H1 (cell line): Measurements from ENCODE around the gene ACSL3. TPM values are rescaled to one million over a fixed set of nuclear protein-coding genes. Genes with fewer than 3 reads are reported as not detected.

Source experiments
- CTCF ChIA-PET: fragments of 300-600 bp; sonication (Branson Sonifier 250); formaldehyde crosslinking; loops from one replicate; lab custom pipeline; 2021; ENCODE audit not compliant: partially characterized antibody; lab: Charles Lee
- POLR2A ChIA-PET: fragments of 300-600 bp; sonication (Branson Sonifier 250); formaldehyde crosslinking; loops from one replicate; lab custom pipeline; 2021; ENCODE audit warnings: inconsistent platforms; ENCODE audit not compliant: partially characterized antibody; lab: Charles Lee
- DNase-seq, 2 experiments: peaks; one replicate each; pipeline versions ENCODE4 v3.0.0 to v3.0.0-alpha.2; 2010 to 2022; ENCODE audit warnings: low spot score in 2 of 2, low read depth in 1 of 2, mixed read lengths in 1 of 2
- FAIRE-seq: peaks from 2 replicates; lab custom pipeline; 2011; peaks lifted over from hg19 to GRCh38; lab: Jason Lieb, UNC
- H2AFZ ChIP-seq: 2 replicates; pipeline ENCODE4 v1.8.1; 2012; ENCODE audit warnings: low read length, inconsistent platforms
- H2AK5ac ChIP-seq: 2 replicates; pipeline ENCODE4 v1.6.1; 2013; ENCODE audit warnings: low read depth, low read length
- H2BK120ac ChIP-seq: replicated peaks from 2 replicates; pipeline ENCODE3; 2013; ENCODE audit warnings: low read depth, low read length, inconsistent platforms
- H2BK12ac ChIP-seq: 2 replicates; pipeline ENCODE4 v1.6.1; 2013; ENCODE audit warnings: low read depth, low read length
- H2BK15ac ChIP-seq: 2 replicates; pipeline ENCODE4 v1.6.1; 2013; ENCODE audit warnings: low read length
- H2BK20ac ChIP-seq: 2 replicates; pipeline ENCODE4 v1.6.1; 2013; ENCODE audit warnings: low read length
- H2BK5ac ChIP-seq: 2 replicates; pipeline ENCODE4 v1.6.1; 2013; ENCODE audit warnings: low read depth, low read length
- H3K14ac ChIP-seq: 2 replicates; pipeline ENCODE4 v1.6.1; 2013; ENCODE audit warnings: inconsistent platforms; ENCODE audit not compliant: insufficient read length
- H3K18ac ChIP-seq: 2 replicates; pipeline ENCODE4 v1.6.1; 2013; ENCODE audit warnings: low read length; ENCODE audit errors: extremely low read depth
- H3K23ac ChIP-seq: 2 replicates; pipeline ENCODE4 v1.6.1; 2013; ENCODE audit warnings: inconsistent platforms; ENCODE audit not compliant: insufficient read length
- H3K23me2 ChIP-seq: 2 replicates; pipeline ENCODE4 v1.6.1; 2013; ENCODE audit warnings: low read depth, low read length
- H3K27ac ChIP-seq: 2 replicates; pipeline ENCODE4 v1.6.1; 2011; ENCODE audit warnings: low read depth, low read length, inconsistent platforms
- H3K27me3 ChIP-seq, 4 experiments: replicated peaks in 1 of 4; 1 replicate in 1 of 4; 2 replicates in 3 of 4; pipeline versions ENCODE4 v1.6.1 to v1.8.1; 2011 to 2013; ENCODE audit warnings: low read length in 3 of 4, mild to moderate bottlenecking in 3 of 4, inconsistent platforms in 2 of 4, mixed read lengths in 2 of 4, moderate library complexity in 1 of 4; ENCODE audit not compliant: control insufficient read depth in 3 of 4, insufficient read depth in 3 of 4; ENCODE audit errors: extremely low read depth in 1 of 4
- H3K36me3 ChIP-seq, 4 experiments: 2 replicates each; pipeline versions ENCODE4 v1.6.1 to v1.8.1; 2011 to 2013; ENCODE audit warnings: mild to moderate bottlenecking in 4 of 4, low read length in 3 of 4, moderate library complexity in 2 of 4, control low read depth in 1 of 4, inconsistent platforms in 1 of 4; ENCODE audit not compliant: insufficient read depth in 4 of 4, control insufficient read depth in 2 of 4
- H3K4ac ChIP-seq: replicated peaks from 2 replicates; pipeline ENCODE3; 2013; ENCODE audit warnings: low read length, low read depth, mixed read lengths, inconsistent platforms; ENCODE audit not compliant: insufficient read length
- H3K4me1 ChIP-seq, 4 experiments: replicated peaks in 1 of 4; 1 replicate in 1 of 4; 2 replicates in 3 of 4; pipeline versions ENCODE4 v1.6.1 to v1.8.1; 2011 to 2013; ENCODE audit warnings: low read length in 3 of 4, inconsistent platforms in 2 of 4, mixed read lengths in 1 of 4; ENCODE audit not compliant: insufficient read depth in 4 of 4, control insufficient read depth in 3 of 4
- H3K4me2 ChIP-seq, 2 experiments: 2 replicates each; pipeline versions ENCODE4 v1.6.1 to v1.8.1; 2011 to 2013; ENCODE audit warnings: low read depth in 2 of 2, low read length in 2 of 2, control low read depth in 1 of 2, inconsistent platforms in 1 of 2, mild to moderate bottlenecking in 1 of 2; ENCODE audit not compliant: insufficient read depth in 1 of 2
- H3K4me3 ChIP-seq, 4 experiments: fragments of 200-600, 300-600 bp in 1 of 4; sonication (generic), shearing (Covaris generic), sonication (Bioruptor Twin) in 1 of 4; 2 replicates each; pipeline versions ENCODE4 v1.5.1 to v1.8.1; 2011 to 2016; ENCODE audit warnings: low read length in 4 of 4, low read depth in 3 of 4, control low read depth in 2 of 4, inconsistent platforms in 2 of 4, mild to moderate bottlenecking in 2 of 4, mixed read lengths in 1 of 4, moderate library complexity in 1 of 4; ENCODE audit not compliant: insufficient read depth in 2 of 4; ENCODE audit errors: extremely low read depth in 1 of 4
- H3K56ac ChIP-seq: replicated peaks from 2 replicates; pipeline ENCODE3; 2013; ENCODE audit warnings: low read depth, mild to moderate bottlenecking, mixed read lengths, low read length, inconsistent platforms; ENCODE audit not compliant: insufficient read length
- H3K79me1 ChIP-seq: 2 replicates; pipeline ENCODE4 v1.6.1; 2013; ENCODE audit warnings: low read depth, low read length, control low read depth
- H3K79me2 ChIP-seq, 2 experiments: 2 replicates each; pipeline versions ENCODE4 v1.6.1 to v1.8.1; 2012 to 2013; ENCODE audit warnings: low read length in 2 of 2, mild to moderate bottlenecking in 2 of 2, inconsistent platforms in 1 of 2; ENCODE audit not compliant: insufficient read depth in 2 of 2, control insufficient read depth in 1 of 2
- H3K9ac ChIP-seq, 4 experiments: replicated peaks in 1 of 4; 1 replicate in 1 of 4; 2 replicates in 3 of 4; pipeline versions ENCODE4 v1.6.1 to v1.8.1; 2011 to 2013; ENCODE audit warnings: low read depth in 3 of 4, low read length in 3 of 4, control low read depth in 2 of 4, mild to moderate bottlenecking in 2 of 4, moderate library complexity in 2 of 4, inconsistent platforms in 1 of 4; ENCODE audit errors: extremely low read depth in 1 of 4
- H3K9me3 ChIP-seq, 2 experiments: 2 replicates each; pipeline versions ENCODE4 v1.6.1 to v1.8.1; 2012 to 2013; ENCODE audit warnings: mild to moderate bottlenecking in 2 of 2, moderate library complexity in 2 of 2, control low read depth in 1 of 2, inconsistent platforms in 1 of 2, low read depth in 1 of 2, low read length in 1 of 2, mixed read lengths in 1 of 2; ENCODE audit not compliant: insufficient read depth in 2 of 2
- H4K20me1 ChIP-seq, 2 experiments: replicated peaks in 1 of 2; 2 replicates each; pipeline versions ENCODE3 to v1.8.1; 2011 to 2013; ENCODE audit warnings: inconsistent platforms in 2 of 2, low read length in 2 of 2, mild to moderate bottlenecking in 1 of 2; ENCODE audit not compliant: insufficient read depth in 2 of 2, control insufficient read depth in 1 of 2
- H4K5ac ChIP-seq: 2 replicates; pipeline ENCODE4 v1.6.1; 2013; ENCODE audit warnings: low read length, low read depth, mixed read lengths, inconsistent platforms; ENCODE audit not compliant: insufficient read length
- H4K8ac ChIP-seq: 2 replicates; pipeline ENCODE4 v1.8.0; 2013; ENCODE audit warnings: mild to moderate bottlenecking, moderate library complexity, low read length, inconsistent platforms; ENCODE audit not compliant: insufficient read depth; ENCODE audit errors: extremely low read depth
- H4K91ac ChIP-seq: replicated peaks from 2 replicates; pipeline ENCODE3; 2013; ENCODE audit warnings: low read length, mixed read lengths, inconsistent platforms; ENCODE audit not compliant: insufficient read length
- BCL11A ChIP-seq, 2 experiments: IDR thresholded peaks; one replicate each; pipeline ENCODE4 v1.6.1; 2011; ENCODE audit warnings: low read depth in 2 of 2, low read length in 2 of 2, mild to moderate bottlenecking in 2 of 2
- CTCF ChIP-seq, 3 experiments: IDR thresholded peaks; 1 replicate in 2 of 3; 2 replicates in 1 of 3; pipeline versions ENCODE4 v1.5.1 to v1.6.1; 2011; ENCODE audit warnings: low read length in 3 of 3, mild to moderate bottlenecking in 3 of 3, inconsistent platforms in 2 of 3, low read depth in 1 of 3, moderate library complexity in 1 of 3; ENCODE audit not compliant: insufficient read depth in 1 of 3; ENCODE audit errors: control extremely low read depth in 1 of 3
- RAD21 ChIP-seq, 2 experiments: IDR thresholded peaks in 1 of 2; conservative IDR thresholded peaks in 1 of 2; 2 replicates each; pipeline ENCODE4 v1.6.1; 2011; ENCODE audit warnings: low read depth in 2 of 2, low read length in 2 of 2, improper control_type of control experiment in 1 of 2, inconsistent platforms in 1 of 2, mild to moderate bottlenecking in 1 of 2, moderate library complexity in 1 of 2
- WGBS, 2 experiments: shearing (Covaris generic) in 1 of 2; methylation state at CpG; one replicate each; pipeline versions ENCODE4 v1.1.6 to v1.1.7; 2013 to 2015; ENCODE audit warnings: low lambda C conversion rate in 2 of 2, mixed read lengths in 2 of 2, inconsistent platforms in 1 of 2, low coverage in 1 of 2, missing lambda C conversion rate in 1 of 2; ENCODE audit not compliant: insufficient replicate concordance in 2 of 2, insufficient coverage in 1 of 2, insufficient read length in 1 of 2; ENCODE audit errors: extremely low coverage in 1 of 2, missing lambda C conversion rate in 1 of 2; 5-methylcytosine and 5-hydroxymethylcytosine counted together
- polyA plus RNA-seq, 7 experiments: library from polyadenylated mRNA; depleted of rRNA in 3 of 7; stranded (reverse) in 5 of 7; unstranded in 2 of 7; fragments of >200 nt in 5 of 7; fragments of 200-250 nt in 2 of 7; gene quantifications; 1 replicate in 5 of 7; 2 replicates in 1 of 7; 4 replicates in 1 of 7; pipeline versions ENCODE4 v1.2.1 to v1.2.3, GENCODE V29; 2011 to 2013; ENCODE audit warnings: missing spikeins in 2 of 7, mixed read lengths in 2 of 7
- total RNA-seq: library from RNA; stranded (reverse); fragmentation: NEBNext Ultra II Directional; extraction: Animal tissue kit (Norgen Biotek cat#: 25700); gene quantifications from 2 replicates; pipeline ENCODE4 v1.2.1, GENCODE V29; 2021

ACSL3 gene
- total and polyA plus RNA-seq, 2 of the 8 experiments (the other 6 are each of a cell fraction or from before 2014, with no cell fraction given): 37.5 to 98.1 TPM

GRCh38 chr2:222916229-222917197 is 55.7 kb downstream of the ACSL3 start:
- FAIRE-seq: no peak
- no peak overlapping the region for H3K18ac ChIP-seq
- POLR2A ChIA-PET: no interaction called here
- H3K14ac ChIP-seq: no peak overlapping the region
- H4K20me1 ChIP-seq: peaks cover 0 to 7% of the 10 kb centered on the region in 2 experiments
- no peaks in the 10 kb centered on the region for H3K27me3 ChIP-seq
- H3K4me3 ChIP-seq: no peak overlapping the region
- H3K79me2 ChIP-seq: peaks cover 0 to 51% of the 10 kb centered on the region in 2 experiments; a peak in 3 of 4 replicates
- no peak overlapping the region for H4K91ac ChIP-seq
- TF ChIP-seq BCL11A (IDR thresholded peaks at IDR 0.05; ENCODE audit: low read depth in 2 of 2, low read length in 2 of 2) (no peak), CTCF (IDR thresholded peaks at IDR 0.05; ENCODE audit: control extremely low read depth in 1 of 3, insufficient read depth in 1 of 3, low read depth in 1 of 3, low read length in 3 of 3) (peak in 1 of 3 experiments; percentile 20; a peak in 1 of 4 replicates), RAD21 (IDR thresholded peaks at IDR 0.05 in 1 of 2, conservative IDR thresholded peaks at IDR 0.05 in 1 of 2; ENCODE audit: low read depth in 2 of 2, low read length in 2 of 2) (peak; percentile 40 to 52; a peak in 3 of 4 replicates)
- TF ChIP-seq, all 59 proteins: peak for 2
- 85% methylated on average over 11 of the region's 11 CpGs; no CpG with 5 or more reads in 1 of the 2 experiments for WGBS, 2 experiments
- Histone ChIP-seq H2BK12ac (no peak overlapping the region), H3K4ac (no peak overlapping the region), H2AK5ac (no peak overlapping the region), H3K23me2 (no peaks in the 10 kb centered on the region), H3K56ac (no peak overlapping the region), H3K23ac (no peak overlapping the region), H3K4me2 (no peak overlapping the region), H3K36me3 (peaks cover 0 to 33% (median 6%) of the 10 kb centered on the region in 4 experiments; a peak in 4 of 8 replicates), H2BK15ac (no peak overlapping the region), H2BK120ac (no peak overlapping the region), H3K79me1 (peaks cover 2% of the 10 kb centered on the region; the same call in 1 of the 2 replicates), H2AFZ (no peak overlapping the region), H3K4me1 (peaks cover 2 to 10% (median 5%) of the 10 kb centered on the region in 4 experiments; a peak in 4 of 7 replicates), H2BK20ac (no peak overlapping the region), H2BK5ac (no peak overlapping the region), H4K8ac (no peak overlapping the region), H3K27ac (no peak overlapping the region), H3K9ac (no peak overlapping the region), H4K5ac (no peak overlapping the region), H3K9me3 (no peaks in the 10 kb centered on the region)
- DNase-seq: no peak
- CTCF ChIA-PET: interaction anchor here (0.7 to 3.1 kb wide), 10 partner anchors 8 to 226 kb away, joined by 3 to 15 read pairs (median 4); no protein-coding TSS in a partner anchor
